BLaER1 treated with 17β-estradiol and CSF1 and Interleukin-3, amounts not matched to agents 10 nM and 100 nM (cell line): ENCODE data around the gene CSMD2.
A peak's percentile ranks its signal among the peaks of the same experiment; 100 is the strongest.

Experiments
- H3K27ac ChIP-seq, 11 experiments: shearing (Covaris generic); formaldehyde crosslinking; 2 replicates each; pipeline ENCODE4 v1.8.1; 2022
- H3K27me3 ChIP-seq, 11 experiments: shearing (Covaris generic); formaldehyde crosslinking; 2 replicates each; pipeline ENCODE4 v1.8.1; 2022
- H3K36me3 ChIP-seq, 11 experiments: shearing (Covaris generic); formaldehyde crosslinking; 2 replicates each; pipeline ENCODE4 v1.8.1; 2022
- H3K4me1 ChIP-seq, 10 experiments: shearing (Covaris generic); formaldehyde crosslinking; 2 replicates each; pipeline ENCODE4 v1.8.1; 2022
- H3K4me2 ChIP-seq, 11 experiments: shearing (Covaris generic); formaldehyde crosslinking; 2 replicates each; pipeline ENCODE4 v1.8.1; 2022
- H3K4me3 ChIP-seq, 10 experiments: shearing (Covaris generic); formaldehyde crosslinking; 2 replicates each; pipeline ENCODE4 v1.8.1; 2022
- H3K9ac ChIP-seq, 11 experiments: shearing (Covaris generic); formaldehyde crosslinking; 2 replicates each; pipeline ENCODE4 v1.8.1; 2022
- H3K9me3 ChIP-seq, 11 experiments: shearing (Covaris generic); formaldehyde crosslinking; replicated peaks in 1 of 11; 2 replicates each; pipeline ENCODE4 v1.8.1; 2022
- H4K20me1 ChIP-seq, 11 experiments: shearing (Covaris generic); formaldehyde crosslinking; 2 replicates each; pipeline ENCODE4 v1.8.1; 2022
- Cebpa-rat ChIP-seq, 11 experiments: shearing (Covaris generic); IDR thresholded peaks; 2 replicates each; pipeline ENCODE4 v1.8.1; 2022

The CSMD2 gene

GRCh38 chr1:33719326-33719725 is 445.7 kb downstream of the CSMD2 start:
- no peaks in the 10 kb centered on the region; a peak in 1 of 22 replicates for H4K20me1 ChIP-seq
- H3K4me1 ChIP-seq, result peaks cover 0 to 17% (median 5%) of the 10 kb centered on the region in 10 experiments; a peak in 8 of 20 replicates
- no peak for TF ChIP-seq Cebpa-rat (IDR thresholded peaks at IDR 0.05)
- no peaks in the 10 kb centered on the region for H3K27me3 ChIP-seq
- no peaks in the 10 kb centered on the region for H3K9me3 ChIP-seq
- H3K9ac ChIP-seq, result no peak overlapping the region
- peak overlapping the region in 4 of 11 experiments; percentile 4 to 44 (median 25); a peak in 4 of 22 replicates for H3K4me2 ChIP-seq
- H3K27ac ChIP-seq, result no peak overlapping the region
- H3K36me3 ChIP-seq, result no peaks in the 10 kb centered on the region
- no peak overlapping the region for H3K4me3 ChIP-seq

DNA sequence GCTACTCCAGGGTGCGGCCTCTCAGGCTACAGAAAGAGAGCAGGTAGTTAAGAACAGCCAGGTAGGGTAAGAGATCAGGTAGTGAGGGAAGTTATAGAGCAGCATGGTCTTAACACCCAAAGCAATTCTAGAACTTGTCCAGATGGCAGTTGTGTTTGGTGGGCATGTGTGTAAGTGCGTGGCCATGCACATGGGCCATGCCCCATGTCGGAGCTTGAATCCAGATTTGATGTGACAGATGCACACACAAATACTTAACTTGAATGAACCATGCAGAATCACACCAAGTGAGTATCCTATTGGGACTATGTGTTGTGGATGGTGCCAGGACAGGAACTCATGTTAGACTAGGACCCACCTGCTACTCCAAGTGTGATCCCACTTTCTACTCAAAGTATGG is 446.8 kb downstream of the CSMD2 start:
- H3K27ac ChIP-seq, result no peak overlapping the region
- H3K4me2 ChIP-seq, result 0 out of 22 replicates have a peak overlapping the region, but pooled peaks of 1 of the 11 experiments have one; percentile 29
- no peak overlapping the region for H3K4me3 ChIP-seq
- no peaks in the 10 kb centered on the region for H3K36me3 ChIP-seq
- H3K9me3 ChIP-seq, result no peaks in the 10 kb centered on the region
- H3K27me3 ChIP-seq, result no peaks in the 10 kb centered on the region
- no peak overlapping the region for H3K9ac ChIP-seq
- H4K20me1 ChIP-seq, result no peaks in the 10 kb centered on the region; a peak in 1 of 22 replicates
- peaks cover 0 to 17% (median 5%) of the 10 kb centered on the region in 10 experiments; a peak in 8 of 20 replicates for H3K4me1 ChIP-seq
- no peak for TF ChIP-seq Cebpa-rat (IDR thresholded peaks at IDR 0.05)

DNA sequence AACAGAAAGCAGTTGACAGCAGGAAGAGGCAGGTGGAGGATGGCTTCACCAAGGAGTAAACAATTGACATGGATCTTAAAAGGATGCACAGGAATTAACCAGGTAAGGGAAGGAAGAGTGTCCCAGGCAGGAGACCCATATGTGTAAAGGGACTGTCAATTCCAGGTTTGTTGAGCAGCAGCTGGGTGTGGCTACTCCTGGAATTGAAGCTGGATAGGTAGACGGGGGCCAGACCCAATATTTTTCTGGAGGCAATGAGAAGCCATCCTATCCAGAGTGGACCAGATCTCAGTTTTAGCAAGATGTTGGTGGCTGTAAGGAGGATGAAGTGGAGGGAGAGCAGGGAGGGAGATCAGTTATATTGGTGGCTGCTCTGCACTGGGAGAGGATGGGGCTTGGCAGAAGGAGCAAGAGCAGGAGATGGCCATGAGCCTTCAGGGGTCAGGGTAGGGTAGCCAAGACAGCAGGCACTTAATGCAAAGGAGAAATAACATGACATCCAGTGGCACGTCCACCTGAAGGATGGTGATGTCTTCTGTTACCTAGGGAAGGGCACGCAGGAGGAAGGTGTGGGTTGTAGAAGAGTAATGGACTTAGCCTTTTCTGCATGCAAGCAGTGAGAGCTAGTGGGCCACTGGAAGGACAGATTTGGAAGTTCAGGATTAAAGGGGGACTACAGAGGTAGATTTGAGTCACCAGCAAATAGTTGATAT is 447.9 kb downstream of the CSMD2 start:
- no peak overlapping the region for H3K9ac ChIP-seq
- no peak overlapping the region for H3K4me2 ChIP-seq
- H3K27me3 ChIP-seq, result no peaks in the 10 kb centered on the region
- H3K4me3 ChIP-seq, result no peak overlapping the region
- peaks cover 0 to 17% (median 5%) of the 10 kb centered on the region in 10 experiments; a peak in 8 of 20 replicates for H3K4me1 ChIP-seq
- no peaks in the 10 kb centered on the region for H3K36me3 ChIP-seq
- no peak for TF ChIP-seq Cebpa-rat (IDR thresholded peaks at IDR 0.05)
- no peak overlapping the region for H3K27ac ChIP-seq
- no peaks in the 10 kb centered on the region for H3K9me3 ChIP-seq
- H4K20me1 ChIP-seq, result no peaks in the 10 kb centered on the region; a peak in 1 of 22 replicates

DNA sequence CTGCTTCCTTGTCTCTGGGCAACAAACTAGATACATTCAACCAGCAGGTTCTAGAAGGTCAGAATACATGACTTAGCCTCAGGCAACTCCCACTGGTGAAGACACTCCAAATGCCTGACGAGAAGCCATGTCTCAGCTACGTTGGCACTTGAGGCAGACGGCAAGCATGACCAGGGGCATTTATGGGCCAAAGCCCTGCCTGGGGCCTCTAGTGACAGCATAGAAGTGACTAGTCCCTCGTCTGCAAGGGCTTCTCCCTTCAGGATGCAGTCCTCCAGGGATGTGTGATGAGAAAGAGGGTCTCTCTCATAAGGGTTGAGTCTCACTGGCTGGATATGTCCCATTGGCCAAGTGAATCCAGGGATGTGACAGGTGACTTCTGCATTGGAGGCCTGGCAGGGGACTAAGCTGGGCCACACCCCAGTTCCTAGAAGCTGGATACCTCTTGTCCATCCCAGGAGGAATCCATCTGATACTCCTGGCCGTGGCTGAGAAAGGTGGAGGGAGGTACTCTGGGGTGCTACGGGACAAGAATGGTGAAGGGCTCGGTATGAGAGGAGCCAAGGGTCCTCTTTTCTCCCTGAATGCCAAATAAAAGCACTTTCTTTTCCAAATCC is 449.7 kb downstream of the CSMD2 start:
- Histone ChIP-seq H4K20me1 (no peaks in the 10 kb centered on the region; a peak in 1 of 22 replicates), H3K4me3 (no peak overlapping the region), H3K27me3 (no peaks in the 10 kb centered on the region), H3K9ac (no peak overlapping the region), H3K36me3 (no peaks in the 10 kb centered on the region), H3K4me1 (peaks cover 0 to 27% (median 16%) of the 10 kb centered on the region in 10 experiments; a peak in 14 of 20 replicates), H3K4me2 (no peak overlapping the region), H3K27ac (no peak overlapping the region), H3K9me3 (no peaks in the 10 kb centered on the region)
- no peak for TF ChIP-seq Cebpa-rat (IDR thresholded peaks at IDR 0.05)

DNA sequence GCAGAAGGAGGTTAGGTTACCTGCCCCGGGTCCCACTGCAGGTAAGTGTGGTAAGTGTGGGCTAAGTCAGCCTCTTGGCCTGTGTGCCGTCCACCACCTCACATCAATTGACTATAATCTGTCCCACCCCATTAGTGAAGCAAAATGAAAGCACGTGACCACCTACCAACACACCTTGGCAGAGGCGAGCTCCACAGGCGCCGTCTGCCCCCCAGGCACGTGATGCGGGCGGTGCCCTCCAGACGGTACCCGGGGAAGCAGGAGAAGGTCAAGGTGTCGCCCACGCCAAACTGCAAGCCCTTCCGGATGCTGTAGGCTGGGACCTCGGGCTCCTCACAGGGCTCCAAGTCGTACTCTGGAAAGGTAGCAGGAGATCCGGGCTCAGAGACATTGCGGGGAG is 450.6 kb downstream of the CSMD2 start:
- no peaks in the 10 kb centered on the region; a peak in 1 of 22 replicates for H4K20me1 ChIP-seq
- H3K27me3 ChIP-seq, result no peaks in the 10 kb centered on the region
- H3K9me3 ChIP-seq, result no peaks in the 10 kb centered on the region
- no peak overlapping the region for H3K9ac ChIP-seq
- H3K36me3 ChIP-seq, result no peaks in the 10 kb centered on the region
- H3K4me2 ChIP-seq, result no peak overlapping the region
- TF ChIP-seq Cebpa-rat (IDR thresholded peaks at IDR 0.05), result no peak
- H3K4me3 ChIP-seq, result no peak overlapping the region
- H3K27ac ChIP-seq, result no peak overlapping the region
- H3K4me1 ChIP-seq, result peaks cover 0 to 33% (median 20%) of the 10 kb centered on the region in 10 experiments; a peak in 16 of 20 replicates

- Histone ChIP-seq H3K9me3 (no peaks in the 10 kb centered on the region), H3K27ac (no peak overlapping the region), H3K4me1 (peaks cover 0 to 24% (median 18%) of the 10 kb centered on the region in 10 experiments; a peak in 16 of 20 replicates), H4K20me1 (no peaks in the 10 kb centered on the region; a peak in 1 of 22 replicates), H3K36me3 (no peaks in the 10 kb centered on the region), H3K4me3 (no peak overlapping the region), H3K4me2 (no peak overlapping the region), H3K27me3 (no peaks in the 10 kb centered on the region), H3K9ac (no peak overlapping the region)
- TF ChIP-seq Cebpa-rat (IDR thresholded peaks at IDR 0.05), result no peak
Measured at GRCh38 chr1:33713058-33713877, 451.8 kb downstream of the CSMD2 start.

DNA sequence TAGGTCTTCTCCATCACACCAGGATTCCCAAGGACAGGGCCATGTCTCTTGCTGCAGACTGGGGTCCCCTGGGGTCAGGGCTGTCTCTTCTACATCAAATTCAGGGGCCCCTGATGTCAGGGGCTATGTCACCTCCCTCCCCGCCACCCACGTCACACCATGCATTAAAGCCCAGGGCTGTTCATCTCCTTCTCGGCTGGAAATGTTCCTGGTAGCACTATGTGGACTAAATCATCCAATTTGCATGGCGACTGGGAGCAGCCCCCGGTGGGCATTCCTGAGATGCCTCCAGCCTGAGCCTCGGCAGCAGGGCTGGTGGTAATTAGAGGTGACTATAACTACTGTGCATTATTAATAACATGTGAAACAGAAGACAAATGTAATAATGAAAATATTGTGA is 452.8 kb downstream of the CSMD2 start:
- no peak for TF ChIP-seq Cebpa-rat (IDR thresholded peaks at IDR 0.05)
- Histone ChIP-seq H3K4me2 (no peak overlapping the region), H3K4me3 (no peak overlapping the region)

DNA sequence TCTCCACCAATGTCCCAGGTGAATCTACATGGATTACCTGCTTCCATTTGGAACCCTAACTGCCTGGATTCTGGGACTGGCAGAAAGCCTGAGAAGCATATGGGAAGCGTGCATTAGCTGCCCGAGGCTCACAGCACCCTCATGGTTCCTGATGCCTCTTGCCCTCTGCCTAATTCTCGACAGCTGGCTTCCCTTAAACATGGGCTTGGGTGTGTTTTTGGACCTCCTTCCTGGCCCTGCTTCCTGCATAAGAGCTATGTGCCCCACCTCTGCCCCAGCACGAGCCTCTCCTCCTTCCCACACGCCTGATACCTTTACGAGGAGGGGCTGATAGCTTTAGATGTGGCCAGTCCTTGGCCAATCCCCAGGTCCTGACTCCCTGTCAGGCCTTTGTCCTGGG is 453.5 kb downstream of the CSMD2 start:
- no peak for TF ChIP-seq Cebpa-rat (IDR thresholded peaks at IDR 0.05)
- H3K9me3 ChIP-seq, result no peaks in the 10 kb centered on the region
- H3K36me3 ChIP-seq, result no peaks in the 10 kb centered on the region
- no peaks in the 10 kb centered on the region; a peak in 1 of 22 replicates for H4K20me1 ChIP-seq
- no peak overlapping the region for H3K4me3 ChIP-seq
- peaks cover 0 to 24% (median 18%) of the 10 kb centered on the region in 10 experiments; a peak in 16 of 20 replicates for H3K4me1 ChIP-seq
- no peaks in the 10 kb centered on the region for H3K27me3 ChIP-seq
- no peak overlapping the region for H3K9ac ChIP-seq
- peak overlapping the region in 8 of 11 experiments; percentile 9 to 72 (median 53); a peak in 13 of 22 replicates for H3K4me2 ChIP-seq
- no peak overlapping the region for H3K27ac ChIP-seq

More for the DNA sequence above, 452.8 kb downstream of the CSMD2 start:
- Histone ChIP-seq H3K27ac (no peak overlapping the region), H3K9ac (no peak overlapping the region), H3K27me3 (no peaks in the 10 kb centered on the region), H4K20me1 (no peaks in the 10 kb centered on the region; a peak in 1 of 22 replicates), H3K36me3 (no peaks in the 10 kb centered on the region), H3K9me3 (no peaks in the 10 kb centered on the region), H3K4me1 (peaks cover 0 to 24% (median 18%) of the 10 kb centered on the region in 10 experiments; a peak in 16 of 20 replicates)

DNA sequence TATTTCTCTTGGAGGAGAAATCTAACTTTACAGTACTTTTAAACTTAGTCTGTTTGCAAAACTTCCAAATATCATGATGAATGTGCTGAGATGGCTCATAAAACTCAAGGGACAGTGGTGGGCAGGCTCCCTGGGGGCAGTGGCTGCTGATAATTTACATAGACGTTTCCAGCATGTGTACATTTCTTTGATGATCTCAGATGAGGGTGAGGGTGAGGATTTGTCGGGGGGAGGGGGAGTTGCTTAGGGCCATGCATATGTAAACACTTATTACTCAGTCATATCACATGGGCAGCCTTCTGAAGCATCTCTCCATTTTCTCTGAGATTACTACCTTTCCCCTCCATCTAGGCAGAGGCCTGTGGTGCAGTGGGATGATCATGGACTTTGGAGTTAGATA is 454.1 kb downstream of the CSMD2 start:
- no peak for TF ChIP-seq Cebpa-rat (IDR thresholded peaks at IDR 0.05)
- Histone ChIP-seq H3K9me3 (no peaks in the 10 kb centered on the region), H3K4me3 (no peak overlapping the region), H3K4me1 (peaks cover 0 to 24% (median 18%) of the 10 kb centered on the region in 10 experiments; a peak in 16 of 20 replicates), H3K27ac (no peak overlapping the region), H3K4me2 (peak overlapping the region in 8 of 11 experiments; percentile 39 to 72 (median 53); a peak in 15 of 22 replicates), H4K20me1 (no peaks in the 10 kb centered on the region), H3K9ac (no peak overlapping the region), H3K27me3 (no peaks in the 10 kb centered on the region), H3K36me3 (no peaks in the 10 kb centered on the region)
